Measurements from ENCODE around the gene AATF.

- TF ChIP-seq CTCF (conservative IDR thresholded peaks at IDR 0.05; ENCODE audit: low read length), result no peak
- TF ChIP-seq EZH2phosphoT487 (IDR thresholded peaks at IDR 0.05; ENCODE audit: borderline replicate concordance), result no peak
These were observed 41.3 kb upstream of the AATF start for GRCh38 chr17:36907407-36907806.

Measured in Loucy (cell line).